Spleen (tissue), 7 donors: ENCODE results near the gene UBAC1.

Source experiments
- CTCF ChIP-seq, 11 experiments: fragments of 200-600 bp in 7 of 11; fragments of 450-650 bp in 4 of 11; sonication (generic) in 4 of 11; IDR thresholded peaks in 8 of 11; conservative IDR thresholded peaks in 3 of 11; 1 replicate in 7 of 11; 2 replicates in 4 of 11; pipeline versions ENCODE4 v1.4.0 to v1.8.0; 2016 to 2021; ENCODE audit warnings: antibody characterized with exemption in 11 of 11, inconsistent platforms in 4 of 11, mild to moderate bottlenecking in 1 of 11
- POLR2AphosphoS5 ChIP-seq, 3 donors: sonication (generic); formaldehyde crosslinking; IDR thresholded peaks; one replicate each; pipeline ENCODE4 v1.5.1; 2017; ENCODE audit warnings: antibody characterized with exemption in 3 of 3
- donor health status: DM: no; HTN: no; CAD: no; lungs with moderate emphysema.
- donor health status: DM: no; HTN: no; CAD: no.
- donor health status: DM: no; HTN: no; CAD: no.

GRCh38 chr9:135930446-135931345 lies 30.5 kb downstream of the UBAC1 start:
- TF ChIP-seq CTCF (IDR thresholded peaks at IDR 0.05 in 8 of 11, conservative IDR thresholded peaks at IDR 0.05 in 3 of 11) (no peak), POLR2AphosphoS5 (IDR thresholded peaks at IDR 0.05) (no peak)
